Stimulated activated CD4-positive, alpha-beta T cell treated with anti-CD3 and anti-CD28 coated beads, Interleukin-12 subunit alpha, Interleukin-12 subunit beta, amount 100 ng/mL, for 48 hours (primary cell): ENCODE measurements around the gene COL3A1.

Source experiments
- DNase-seq, 3 donors: peaks; one replicate each; pipeline ENCODE4 v3.0.0-alpha.2; 2020; ENCODE audit warnings: low read depth in 2 of 3, low spot score in 1 of 3

The COL3A1 gene

GRCh38 chr2:188974164-188974563 lies at the start of gene COL3A1:
Gene COL3A1, plus strand, starts transcription at chr2:188974373. Its CDS starts 117 bp downstream, at chr2:188974490.
- no peak for DNase-seq

DNA sequence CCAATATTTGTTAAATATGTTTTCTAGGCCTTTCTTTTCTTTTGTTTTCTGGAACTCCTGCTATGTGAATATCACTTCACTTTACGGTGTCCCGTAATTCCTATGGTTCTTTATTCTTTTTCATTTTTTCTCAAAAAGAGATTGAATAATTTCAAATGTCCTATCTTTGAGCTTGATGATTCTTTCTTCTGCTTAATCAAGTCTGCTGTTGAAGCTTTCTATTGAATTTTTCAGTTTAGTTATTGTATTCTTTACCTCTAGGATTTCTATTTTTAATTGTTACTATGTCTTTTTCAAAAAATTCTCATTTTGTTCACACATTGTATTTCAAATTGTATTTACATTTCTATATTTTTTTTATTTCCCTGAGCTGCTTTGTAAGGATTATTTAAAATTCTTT lies 45.5 kb upstream of the COL3A1 start:
- no peak for DNase-seq

GRCh38 chr2:188931361-188931760 lies 42.8 kb upstream of the COL3A1 start:
- no peak for DNase-seq

GRCh38 chr2:188937228-188938220 lies 36.6 kb upstream of the COL3A1 start:
- no peak for DNase-seq

GRCh38 chr2:188940171-188940570 lies 34.0 kb upstream of the COL3A1 start:
- DNase-seq = no peak

GRCh38 chr2:188944442-188944841 lies 29.7 kb upstream of the COL3A1 start:
- DNase-seq = no peak

DNA sequence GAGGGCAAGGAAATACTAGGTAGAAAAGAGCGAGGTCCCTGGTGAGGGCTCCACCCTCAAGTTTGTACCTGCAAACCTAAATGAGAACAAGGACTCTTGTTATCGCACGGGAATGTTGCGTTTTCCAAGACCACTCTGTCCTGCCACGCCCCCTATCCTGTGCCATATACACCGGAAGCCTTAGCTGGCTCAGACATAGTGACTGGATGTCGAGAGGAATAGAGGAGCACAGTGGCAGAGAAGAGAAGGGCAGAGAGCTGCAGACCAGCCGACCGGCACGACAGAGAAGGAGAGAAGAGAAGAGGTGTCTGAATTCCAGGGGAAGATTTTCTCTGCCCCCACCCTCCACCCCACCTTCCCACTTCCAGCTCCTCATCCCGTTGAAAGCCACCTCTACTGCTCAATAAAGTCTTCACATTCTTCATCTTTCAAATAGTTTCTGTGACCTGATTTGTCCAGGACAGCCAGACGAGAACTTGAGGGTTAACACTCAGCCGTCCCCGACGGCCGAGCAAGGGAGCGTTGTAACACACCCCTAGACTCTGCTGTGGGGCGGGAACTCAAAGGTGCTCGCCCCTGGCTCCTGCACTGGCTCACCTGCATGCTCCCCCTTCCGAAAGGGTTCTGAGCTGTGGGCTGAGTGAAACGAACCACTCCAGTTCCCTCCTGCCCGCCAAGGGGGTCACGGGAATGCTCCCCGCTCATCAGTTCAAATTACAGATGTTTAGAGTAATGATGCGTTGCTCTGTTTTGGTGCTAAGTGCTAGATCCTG lies 24.9 kb upstream of the COL3A1 start:
- no peak for DNase-seq

GRCh38 chr2:188952901-188953300 lies 21.3 kb upstream of the COL3A1 start:
- DNase-seq = no peak

DNA sequence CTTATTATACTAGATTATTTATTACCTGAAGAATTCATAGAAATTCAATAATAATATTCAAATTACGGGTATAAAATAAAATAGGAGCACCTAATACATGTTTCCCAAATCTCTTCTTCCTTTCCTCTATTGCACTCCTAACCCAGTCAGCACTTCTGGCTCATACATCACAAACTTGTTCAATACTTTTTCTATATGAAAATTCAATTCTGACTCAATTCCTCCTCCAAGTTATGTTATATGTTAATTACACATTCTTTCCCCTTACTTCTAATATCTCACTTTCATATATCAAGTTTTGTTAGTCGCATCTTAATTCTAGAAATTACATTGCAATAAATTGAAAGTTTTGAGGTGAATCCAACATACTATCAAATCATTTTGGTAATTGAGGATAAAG lies 17.9 kb upstream of the COL3A1 start:
- no peak for DNase-seq

GRCh38 chr2:188956961-188957360 lies 17.2 kb upstream of the COL3A1 start:
- no peak for DNase-seq

- no peak for DNase-seq
Observed at GRCh38 chr2:188957646-188958045, 16.5 kb upstream of the COL3A1 start.

GRCh38 chr2:188963741-188964140 lies 10.4 kb upstream of the COL3A1 start:
- no peak for DNase-seq

DNA sequence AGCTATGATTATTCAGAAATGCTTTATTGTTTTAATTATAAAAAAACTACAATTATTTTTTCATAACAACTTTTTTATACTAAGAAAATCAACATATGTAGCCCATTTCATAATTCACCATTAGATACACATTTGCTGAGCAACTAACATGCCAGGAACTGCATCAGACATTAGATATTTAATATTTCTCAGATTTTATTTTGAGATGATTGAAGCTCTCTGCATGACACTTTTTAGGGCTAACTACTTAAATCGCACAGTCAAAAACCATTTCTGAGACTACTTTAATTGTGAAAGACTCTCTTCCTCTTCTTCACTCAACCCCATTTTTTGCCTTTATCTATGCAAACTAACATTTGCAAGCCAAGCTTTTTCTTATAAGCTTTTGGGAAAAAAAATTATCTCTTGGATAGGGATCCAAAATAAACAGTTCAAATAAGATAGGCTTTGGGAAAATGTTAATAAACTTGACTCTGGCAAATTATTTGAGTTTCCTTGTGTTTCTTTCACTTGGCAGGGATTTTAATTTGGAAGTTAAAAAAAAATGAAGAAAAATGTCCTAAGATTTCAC lies 9.1 kb upstream of the COL3A1 start:
- DNase-seq = no peak

DNA sequence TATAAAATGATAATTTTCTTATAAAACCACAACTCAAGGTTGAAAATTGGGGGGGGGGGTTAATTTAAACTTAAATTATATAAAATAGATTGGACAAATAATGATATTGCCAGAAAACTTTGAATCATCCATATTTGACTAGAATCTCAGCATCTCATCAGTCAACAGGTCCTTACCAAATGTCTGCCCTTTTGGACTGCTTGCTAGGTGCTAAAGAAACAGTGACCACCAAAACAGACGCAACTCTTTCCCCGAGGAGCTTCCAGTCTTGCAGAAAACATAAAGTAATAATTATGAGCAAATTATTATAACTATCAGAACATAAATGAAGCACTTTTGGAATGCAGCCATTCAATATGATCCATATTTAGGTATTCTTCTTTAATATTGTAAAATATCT lies 8.6 kb upstream of the COL3A1 start:
- no peak for DNase-seq

- DNase-seq = no peak
Observed at GRCh38 chr2:188966079-188966571, 8.0 kb upstream of the COL3A1 start.

- no peak for DNase-seq
Observed at GRCh38 chr2:188966728-188967440, 7.3 kb upstream of the COL3A1 start.

DNA sequence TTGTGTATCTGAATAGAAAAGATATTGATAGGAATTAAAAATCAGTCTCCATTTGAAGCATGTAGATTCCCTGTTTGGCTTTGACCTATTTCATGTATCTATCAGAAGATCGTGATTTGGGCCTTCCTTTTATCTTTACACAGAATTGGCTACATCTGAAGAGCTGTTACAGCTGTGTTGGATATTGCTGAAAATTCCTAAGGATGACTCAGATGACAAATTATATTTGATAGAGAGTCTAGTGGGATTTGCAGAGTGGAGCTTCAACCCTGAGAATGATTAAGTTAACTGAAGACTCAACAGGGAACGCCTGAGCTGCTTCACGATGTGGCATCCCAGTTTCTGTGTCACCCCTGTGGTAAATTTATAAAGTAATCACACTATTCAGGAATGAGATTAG lies 4.9 kb upstream of the COL3A1 start:
- DNase-seq = no peak

- DNase-seq = no peak
Observed at GRCh38 chr2:188969651-188970050, 4.5 kb upstream of the COL3A1 start.

GRCh38 chr2:188970211-188970610 lies 4.0 kb upstream of the COL3A1 start:
- DNase-seq = no peak

DNA sequence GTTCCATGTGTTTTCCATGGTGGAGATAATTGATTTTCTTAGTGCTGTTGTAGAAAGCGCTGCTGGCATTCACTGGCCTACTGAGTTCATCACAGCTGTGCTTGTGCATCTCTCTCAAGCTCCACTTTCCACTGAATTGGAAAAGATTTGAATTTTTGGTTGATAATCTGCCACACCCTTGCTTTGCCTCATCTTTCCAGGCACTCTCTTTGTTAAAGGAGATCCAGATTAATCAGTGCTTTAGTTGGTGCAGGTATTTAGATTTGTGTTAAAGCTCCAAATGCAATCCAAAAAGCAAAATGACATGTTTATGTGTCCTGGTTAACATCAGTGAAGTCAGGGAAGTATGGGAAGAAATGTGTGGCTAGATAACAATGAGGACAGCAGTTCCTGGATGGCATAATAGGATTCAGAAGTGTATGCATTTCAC lies 2.7 kb upstream of the COL3A1 start:
- no peak for DNase-seq

DNA sequence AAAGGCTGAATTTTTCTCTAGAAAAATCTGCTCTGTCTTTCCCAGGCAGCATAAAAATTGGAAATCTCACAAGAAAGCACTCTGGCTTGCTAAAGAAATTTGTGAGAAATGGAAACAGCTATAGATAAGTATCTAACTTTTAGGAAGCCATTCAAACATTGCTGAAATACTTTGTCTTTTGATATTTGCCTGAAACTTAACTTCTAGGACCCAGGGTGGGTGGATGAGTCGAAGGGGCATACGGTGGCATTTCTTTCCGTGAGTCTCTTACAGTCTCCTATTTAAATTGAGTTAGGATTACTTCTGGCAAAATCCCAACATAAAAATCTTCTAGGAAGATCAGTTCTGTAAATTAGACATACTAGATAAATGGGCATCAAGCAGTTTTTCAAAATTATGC lies 532 bp upstream of the COL3A1 start:
- no peak for DNase-seq
